ENCODE results near the gene DIAPH2. TPM values are rescaled to one million over a fixed set of nuclear protein-coding genes. Genes with fewer than 3 reads are reported as not detected.

Gene DIAPH2
- total and polyA plus RNA-seq, 4 donors: 3.0 to 19.7 (median 11.3) TPM

GRCh38 chrX:96884027-96884426, 199.4 kb downstream of the DIAPH2 start:
- no peaks in the 10 kb centered on the region for H3K4me1 ChIP-seq (ENCODE audit: control insufficient read depth, insufficient read depth, low read length)
- H3K36me3 ChIP-seq (ENCODE audit: control insufficient read depth, insufficient read depth, low read length): no peaks in the 10 kb centered on the region
- peaks cover 9% of the 10 kb centered on the region for H3K27me3 ChIP-seq (ENCODE audit: control insufficient read depth, insufficient read depth, low read length)
- H3K9me3 ChIP-seq (ENCODE audit: control insufficient read depth, insufficient read depth, low read length): no peaks in the 10 kb centered on the region
- 89% methylated on average over 13 of the region's 13 CpGs for WGBS (ENCODE audit: insufficient coverage)
- DNase-seq (ENCODE audit: low read depth in 4 of 6, low spot score in 6 of 6): no peak
- no peak overlapping the region for H3K4me3 ChIP-seq (ENCODE audit: low read depth, low read length)
- H3K27ac ChIP-seq (ENCODE audit: low read depth, low read length): no peak overlapping the region

DNA sequence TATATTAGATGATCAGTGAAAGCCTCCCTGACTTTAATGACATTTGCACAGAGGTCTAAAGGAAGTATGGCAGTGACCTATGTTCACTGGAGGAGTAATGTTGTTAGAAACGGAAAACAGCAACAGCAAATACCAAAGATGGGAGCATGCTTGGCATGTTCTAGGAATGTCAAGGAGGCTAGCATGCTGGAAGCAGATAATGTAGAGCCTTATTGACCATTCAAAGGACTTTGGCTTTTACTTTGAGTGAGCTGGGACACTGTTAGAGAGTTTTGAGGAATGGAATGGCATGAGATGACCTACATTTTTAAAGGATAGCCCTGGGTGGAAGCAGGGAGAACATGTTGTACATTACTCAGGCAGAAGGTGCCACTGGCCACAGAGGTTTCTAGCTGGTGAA, 205.1 kb downstream of the DIAPH2 start:
- 67% methylated on average over 1 of the region's 1 CpG for WGBS (ENCODE audit: insufficient coverage)
- H3K4me3 ChIP-seq (ENCODE audit: low read depth, low read length): no peak overlapping the region
- no peaks in the 10 kb centered on the region for H3K9me3 ChIP-seq (ENCODE audit: control insufficient read depth, insufficient read depth, low read length)
- no peaks in the 10 kb centered on the region for H3K36me3 ChIP-seq (ENCODE audit: control insufficient read depth, insufficient read depth, low read length)
- H3K27me3 ChIP-seq (ENCODE audit: control insufficient read depth, insufficient read depth, low read length): peaks cover 7% of the 10 kb centered on the region
- no peak overlapping the region for H3K27ac ChIP-seq (ENCODE audit: low read depth, low read length)
- no peaks in the 10 kb centered on the region for H3K4me1 ChIP-seq (ENCODE audit: control insufficient read depth, insufficient read depth, low read length)
- no peak for DNase-seq (ENCODE audit: low read depth in 4 of 6, low spot score in 6 of 6)

DNA sequence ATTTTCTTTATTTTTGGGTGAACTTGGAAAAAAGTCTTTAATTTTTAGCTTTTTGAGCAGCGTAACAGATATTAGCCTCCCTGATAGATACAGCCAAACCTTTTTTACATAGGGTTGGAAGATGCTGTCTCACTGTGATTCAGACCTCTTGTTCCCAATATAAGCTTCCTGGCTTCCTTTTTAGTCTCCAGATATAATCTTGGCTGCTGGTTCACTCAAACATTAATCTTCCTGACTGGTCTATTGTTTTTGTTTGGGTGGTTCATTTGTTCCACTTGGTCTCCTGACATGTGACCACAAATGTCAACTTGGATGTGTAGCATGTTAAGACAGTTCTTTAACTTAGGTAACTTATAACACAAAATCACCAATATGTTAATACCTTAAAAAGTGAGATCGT, 222.1 kb downstream of the DIAPH2 start:
- WGBS (ENCODE audit: insufficient coverage): no CpG with 5 or more reads among the region's 2 CpGs
- peaks cover 4% of the 10 kb centered on the region for H3K27me3 ChIP-seq (ENCODE audit: control insufficient read depth, insufficient read depth, low read length)
- H3K4me1 ChIP-seq (ENCODE audit: control insufficient read depth, insufficient read depth, low read length): no peaks in the 10 kb centered on the region
- H3K9me3 ChIP-seq (ENCODE audit: control insufficient read depth, insufficient read depth, low read length): no peaks in the 10 kb centered on the region
- no peak overlapping the region for H3K27ac ChIP-seq (ENCODE audit: low read depth, low read length)
- no peaks in the 10 kb centered on the region for H3K36me3 ChIP-seq (ENCODE audit: control insufficient read depth, insufficient read depth, low read length)
- H3K4me3 ChIP-seq (ENCODE audit: low read depth, low read length): no peak overlapping the region
- DNase-seq (ENCODE audit: low read depth in 4 of 6, low spot score in 6 of 6): peak in 2 of 6 donors; percentile 9 to 11

- Histone ChIP-seq H3K4me3 (ENCODE audit: low read depth, low read length) (no peak overlapping the region), H3K4me1 (ENCODE audit: control insufficient read depth, insufficient read depth, low read length) (no peaks in the 10 kb centered on the region), H3K27me3 (ENCODE audit: control insufficient read depth, insufficient read depth, low read length) (peaks cover 4% of the 10 kb centered on the region), H3K36me3 (ENCODE audit: control insufficient read depth, insufficient read depth, low read length) (no peaks in the 10 kb centered on the region), H3K27ac (ENCODE audit: low read depth, low read length) (no peak overlapping the region), H3K9me3 (ENCODE audit: control insufficient read depth, insufficient read depth, low read length) (no peaks in the 10 kb centered on the region)
- DNase-seq (ENCODE audit: low read depth in 4 of 6, low spot score in 6 of 6): peak in 2 of 6 donors; percentile 4 to 30
- WGBS (ENCODE audit: insufficient coverage): no CpG with 5 or more reads among the region's 3 CpGs
Measured at GRCh38 chrX:96907516-96908272, 223.1 kb downstream of the DIAPH2 start.

DNA sequence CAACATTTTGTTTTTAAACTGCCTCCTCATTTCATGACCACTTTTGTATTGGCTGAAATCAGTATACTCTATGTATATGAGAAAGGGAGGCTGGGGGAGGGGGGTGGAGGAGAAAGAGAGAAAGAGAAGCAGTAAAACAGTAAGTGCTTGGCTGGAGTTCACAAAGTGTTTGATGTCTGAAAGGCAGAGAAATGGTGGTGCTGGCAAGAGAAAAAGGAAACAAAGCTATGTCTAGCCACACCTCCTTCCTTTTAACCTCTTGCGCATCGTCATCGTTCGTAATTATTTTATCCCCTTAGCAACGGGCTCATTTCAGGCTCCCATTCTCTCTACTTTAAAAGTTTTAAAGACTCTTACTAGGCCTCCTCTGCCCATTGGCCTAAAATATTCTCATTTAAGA, 224.6 kb downstream of the DIAPH2 start:
- H3K4me3 ChIP-seq (ENCODE audit: low read depth, low read length): no peak overlapping the region
- H3K27me3 ChIP-seq (ENCODE audit: control insufficient read depth, insufficient read depth, low read length): peaks cover 4% of the 10 kb centered on the region
- WGBS (ENCODE audit: insufficient coverage): 54% methylated on average over 5 of the region's 5 CpGs
- H3K9me3 ChIP-seq (ENCODE audit: control insufficient read depth, insufficient read depth, low read length): no peaks in the 10 kb centered on the region
- no peak overlapping the region for H3K27ac ChIP-seq (ENCODE audit: low read depth, low read length)
- DNase-seq (ENCODE audit: low read depth in 4 of 6, low spot score in 6 of 6): peak in 3 of 6 donors; percentile 9 to 47 (median 39)
- H3K4me1 ChIP-seq (ENCODE audit: control insufficient read depth, insufficient read depth, low read length): no peaks in the 10 kb centered on the region
- H3K36me3 ChIP-seq (ENCODE audit: control insufficient read depth, insufficient read depth, low read length): no peaks in the 10 kb centered on the region

- H3K4me3 ChIP-seq (ENCODE audit: low read depth, low read length): no peak overlapping the region
- H3K27me3 ChIP-seq (ENCODE audit: control insufficient read depth, insufficient read depth, low read length): no peaks in the 10 kb centered on the region
Measured at GRCh38 chrX:96918864-96919263, 234.2 kb downstream of the DIAPH2 start.

GRCh38 chrX:96919672-96920071, 235.0 kb downstream of the DIAPH2 start:
- no peak overlapping the region for H3K4me3 ChIP-seq (ENCODE audit: low read depth, low read length)
- H3K27me3 ChIP-seq (ENCODE audit: control insufficient read depth, insufficient read depth, low read length): no peaks in the 10 kb centered on the region
- H3K9me3 ChIP-seq (ENCODE audit: control insufficient read depth, insufficient read depth, low read length): no peaks in the 10 kb centered on the region
- WGBS (ENCODE audit: insufficient coverage): no CpG with 5 or more reads among the region's 4 CpGs
- H3K27ac ChIP-seq (ENCODE audit: low read depth, low read length): no peak overlapping the region
- H3K4me1 ChIP-seq (ENCODE audit: control insufficient read depth, insufficient read depth, low read length): no peaks in the 10 kb centered on the region
- no peak for DNase-seq (ENCODE audit: low read depth in 4 of 6, low spot score in 6 of 6)
- H3K36me3 ChIP-seq (ENCODE audit: control insufficient read depth, insufficient read depth, low read length): no peaks in the 10 kb centered on the region

More at GRCh38 chrX:96918864-96919263, 234.2 kb downstream of the DIAPH2 start:
- WGBS (ENCODE audit: insufficient coverage): no CpG with 5 or more reads among the region's 2 CpGs
- H3K4me1 ChIP-seq (ENCODE audit: control insufficient read depth, insufficient read depth, low read length): no peaks in the 10 kb centered on the region
- H3K27ac ChIP-seq (ENCODE audit: low read depth, low read length): no peak overlapping the region
- H3K36me3 ChIP-seq (ENCODE audit: control insufficient read depth, insufficient read depth, low read length): no peaks in the 10 kb centered on the region
- DNase-seq (ENCODE audit: low read depth in 4 of 6, low spot score in 6 of 6): no peak
- H3K9me3 ChIP-seq (ENCODE audit: control insufficient read depth, insufficient read depth, low read length): no peaks in the 10 kb centered on the region

DNA sequence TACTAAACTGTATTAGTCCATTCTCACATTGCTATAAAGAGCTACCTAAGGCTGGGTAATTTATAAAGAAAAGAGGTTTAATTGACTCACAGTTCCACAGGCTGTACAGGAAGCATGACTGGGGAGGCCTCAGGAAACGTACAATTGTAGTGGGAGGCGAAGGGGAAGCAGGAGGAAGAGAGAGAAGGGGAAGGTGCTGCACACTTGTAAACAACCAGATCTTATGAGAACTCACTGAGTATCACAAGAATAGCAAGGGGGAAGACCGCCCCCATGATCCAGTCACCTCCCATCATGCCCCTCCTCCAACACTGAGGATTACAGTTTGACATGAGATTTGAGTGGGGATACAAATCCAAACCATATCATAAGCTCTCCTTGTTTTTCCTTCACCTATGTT, 239.9 kb downstream of the DIAPH2 start:
- no peaks in the 10 kb centered on the region for H3K36me3 ChIP-seq (ENCODE audit: control insufficient read depth, insufficient read depth, low read length)
- no peaks in the 10 kb centered on the region for H3K9me3 ChIP-seq (ENCODE audit: control insufficient read depth, insufficient read depth, low read length)
- no peak overlapping the region for H3K4me3 ChIP-seq (ENCODE audit: low read depth, low read length)
- DNase-seq (ENCODE audit: low read depth in 4 of 6, low spot score in 6 of 6): no peak
- no peaks in the 10 kb centered on the region for H3K27me3 ChIP-seq (ENCODE audit: control insufficient read depth, insufficient read depth, low read length)
- no peaks in the 10 kb centered on the region for H3K4me1 ChIP-seq (ENCODE audit: control insufficient read depth, insufficient read depth, low read length)
- WGBS (ENCODE audit: insufficient coverage): 78% methylated on average over 2 of the region's 3 CpGs
- H3K27ac ChIP-seq (ENCODE audit: low read depth, low read length): no peak overlapping the region

DNA sequence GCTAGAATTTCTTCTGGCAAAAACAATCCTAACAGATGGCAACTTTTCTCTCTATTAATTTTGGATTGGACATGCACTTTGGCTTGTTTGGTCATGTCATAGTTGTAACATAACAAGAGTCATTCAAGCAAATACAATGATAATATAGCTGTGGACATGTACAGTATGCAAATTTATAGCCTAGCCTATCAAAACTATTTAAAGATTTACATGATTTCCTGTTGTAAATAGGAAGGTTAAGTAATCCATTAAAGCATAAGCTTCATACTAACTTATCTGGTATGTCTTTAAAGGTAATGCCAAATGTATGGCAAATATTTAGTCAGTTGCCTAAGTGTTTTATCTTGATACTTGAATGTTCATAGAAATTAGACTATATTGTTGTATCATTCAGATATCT, 244.4 kb downstream of the DIAPH2 start:
- no peak overlapping the region for H3K4me3 ChIP-seq (ENCODE audit: low read depth, low read length)
- no peak overlapping the region for H3K27ac ChIP-seq (ENCODE audit: low read depth, low read length)
- H3K36me3 ChIP-seq (ENCODE audit: control insufficient read depth, insufficient read depth, low read length): no peaks in the 10 kb centered on the region
- no peaks in the 10 kb centered on the region for H3K27me3 ChIP-seq (ENCODE audit: control insufficient read depth, insufficient read depth, low read length)
- DNase-seq (ENCODE audit: low read depth in 4 of 6, low spot score in 6 of 6): no peak
- H3K4me1 ChIP-seq (ENCODE audit: control insufficient read depth, insufficient read depth, low read length): no peaks in the 10 kb centered on the region
- no peaks in the 10 kb centered on the region for H3K9me3 ChIP-seq (ENCODE audit: control insufficient read depth, insufficient read depth, low read length)

DNA sequence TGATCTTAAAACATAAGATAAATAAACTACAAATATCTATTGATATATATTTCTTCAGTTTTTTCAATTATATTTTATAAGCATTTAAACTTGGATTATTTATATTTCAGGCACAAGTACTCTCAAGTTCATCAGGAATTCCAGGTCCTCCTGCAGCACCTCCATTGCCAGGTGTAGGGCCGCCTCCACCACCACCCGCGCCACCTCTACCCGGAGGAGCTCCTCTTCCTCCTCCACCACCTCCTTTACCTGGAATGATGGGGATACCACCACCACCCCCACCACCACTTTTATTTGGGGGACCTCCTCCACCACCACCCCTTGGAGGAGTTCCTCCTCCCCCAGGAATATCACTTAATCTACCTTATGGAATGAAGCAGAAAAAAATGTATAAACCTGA, 273.1 kb downstream of the DIAPH2 start:
- Histone ChIP-seq H3K27me3 (ENCODE audit: control insufficient read depth, insufficient read depth, low read length) (no peaks in the 10 kb centered on the region), H3K36me3 (ENCODE audit: control insufficient read depth, insufficient read depth, low read length) (no peaks in the 10 kb centered on the region), H3K27ac (ENCODE audit: low read depth, low read length) (no peak overlapping the region), H3K4me3 (ENCODE audit: low read depth, low read length) (no peak overlapping the region), H3K9me3 (ENCODE audit: control insufficient read depth, insufficient read depth, low read length) (peaks cover 10% of the 10 kb centered on the region), H3K4me1 (ENCODE audit: control insufficient read depth, insufficient read depth, low read length) (no peaks in the 10 kb centered on the region)
- no peak for DNase-seq (ENCODE audit: low read depth in 4 of 6, low spot score in 6 of 6)
- 100% methylated on average over 3 of the region's 4 CpGs for WGBS (ENCODE audit: insufficient coverage)

Data from spinal cord (tissue), 10 donors.